ENCODE data around the gene MOSPD3. TPM values are rescaled to one million over a fixed set of nuclear protein-coding genes. Genes with fewer than 3 reads are reported as not detected.
A peak's percentile ranks its signal among the peaks of the same experiment; 100 is the strongest.

MOSPD3 gene
- total RNA-seq, 4 donors from 2014 or later: 7.6 to 22.4 (median 15.5) TPM

- intact Hi-C loops (cut with DNase I): no loop called here
- no peak overlapping the region for H3K27ac ChIP-seq
- H3K36me3 ChIP-seq: peaks cover 45 to 77% (median 53%) of the 10 kb centered on the region in 3 donors
- WGBS, 2 donors: 89% methylated on average over 11 of the region's 17 CpGs; no CpG with 5 or more reads in 1 of the 2 donors
- H3K4me3 ChIP-seq: no peak overlapping the region
- H3K27me3 ChIP-seq: peaks cover 0 to 6% (median 0%) of the 10 kb centered on the region in 4 donors
- TF ChIP-seq CTCF (IDR thresholded peaks at IDR 0.05): no peak
- TF ChIP-seq POLR2A (IDR thresholded peaks at IDR 0.05): no peak
- DNase-seq: no peak
- H3K9me3 ChIP-seq: no peaks in the 10 kb centered on the region
- peaks cover 0 to 9% (median 2%) of the 10 kb centered on the region in 3 donors for H3K4me1 ChIP-seq
Observed at GRCh38 chr7:100575746-100576383, 36.5 kb upstream of the MOSPD3 start.

GRCh38 chr7:100576384-100576993 lies 35.9 kb upstream of the MOSPD3 start:
- TF ChIP-seq POLR2A (IDR thresholded peaks at IDR 0.05) (no peak), CTCF (IDR thresholded peaks at IDR 0.05) (no peak)
- peaks cover 45 to 83% (median 60%) of the 10 kb centered on the region in 3 donors for H3K36me3 ChIP-seq
- DNase-seq: no peak
- WGBS, 2 donors: 88 to 90% methylated on average over 6 of the region's 13 CpGs
- H3K27ac ChIP-seq: no peak overlapping the region
- no peak overlapping the region for H3K4me3 ChIP-seq
- H3K27me3 ChIP-seq: no peaks in the 10 kb centered on the region
- no peaks in the 10 kb centered on the region for H3K9me3 ChIP-seq
- intact Hi-C loops (cut with DNase I): no loop called here
- H3K4me1 ChIP-seq: peaks cover 0 to 9% (median 0%) of the 10 kb centered on the region in 3 donors

GRCh38 chr7:100577103-100577502 lies 35.2 kb upstream of the MOSPD3 start:
- Histone ChIP-seq H3K36me3 (peaks cover 51 to 89% (median 66%) of the 10 kb centered on the region in 3 donors), H3K4me3 (no peak overlapping the region), H3K27me3 (no peaks in the 10 kb centered on the region), H3K27ac (no peak overlapping the region), H3K4me1 (peaks cover under 1 to 14% (median 4%) of the 10 kb centered on the region in 3 donors), H3K9me3 (no peaks in the 10 kb centered on the region)
- no peak for DNase-seq
- no peak for TF ChIP-seq CTCF (IDR thresholded peaks at IDR 0.05)
- TF ChIP-seq POLR2A (IDR thresholded peaks at IDR 0.05): no peak
- WGBS, 2 donors: 82 to 85% methylated on average over 6 of the region's 24 CpGs
- intact Hi-C loops (cut with DNase I): no loop called here

GRCh38 chr7:100577507-100577906 lies 34.8 kb upstream of the MOSPD3 start:
- Histone ChIP-seq H3K36me3 (peaks cover 52 to 93% (median 68%) of the 10 kb centered on the region in 3 donors), H3K4me3 (no peak overlapping the region), H3K27ac (no peak overlapping the region), H3K27me3 (no peaks in the 10 kb centered on the region), H3K9me3 (no peaks in the 10 kb centered on the region), H3K4me1 (peaks cover 4 to 18% (median 8%) of the 10 kb centered on the region in 3 donors)
- WGBS, 2 donors: 82 to 100% methylated on average over 1 to 8 of the region's 14 CpGs
- DNase-seq: no peak
- intact Hi-C loops (cut with DNase I): no loop called here
- TF ChIP-seq POLR2A (IDR thresholded peaks at IDR 0.05): no peak

- 90 to 94% methylated on average over 8 to 9 of the region's 28 CpGs for WGBS, 2 donors
Observed at GRCh38 chr7:100578246-100579183, 33.8 kb upstream of the MOSPD3 start.

More at GRCh38 chr7:100578246-100579183, 33.8 kb upstream of the MOSPD3 start:
- intact Hi-C loops (cut with DNase I): no loop called here
- DNase-seq: no peak
- Histone ChIP-seq H3K36me3 (peaks cover 52 to 95% (median 68%) of the 10 kb centered on the region in 3 donors), H3K27ac (no peak overlapping the region), H3K4me3 (no peak overlapping the region), H3K9me3 (no peaks in the 10 kb centered on the region), H3K27me3 (no peaks in the 10 kb centered on the region), H3K4me1 (peaks cover 14 to 28% (median 18%) of the 10 kb centered on the region in 3 donors)
- TF ChIP-seq CTCF (IDR thresholded peaks at IDR 0.05) (no peak), POLR2A (IDR thresholded peaks at IDR 0.05) (peak in 1 of 4 donors; percentile 14)

Measured in esophagus squamous epithelium (tissue), 5 donors.